D721Med (cell line): ENCODE measurements around the gene ZNF212.

ENCODE experiments used
- DNase-seq: peaks from one replicate; pipeline ENCODE4 v3.0.0; 2011; ENCODE audit warnings: low spot score; ENCODE audit not compliant: insufficient read length
- FAIRE-seq: peaks from 2 replicates; lab custom pipeline; 2011; peaks lifted over from hg19 to GRCh38; lab: Jason Lieb, UNC
- CTCF ChIP-seq: IDR thresholded peaks from 2 replicates; pipeline ENCODE4 v1.5.1; 2012; ENCODE audit warnings: mild to moderate bottlenecking, control low read depth; ENCODE audit not compliant: insufficient read depth; ENCODE audit errors: missing control alignments

Gene ZNF212

DNA sequence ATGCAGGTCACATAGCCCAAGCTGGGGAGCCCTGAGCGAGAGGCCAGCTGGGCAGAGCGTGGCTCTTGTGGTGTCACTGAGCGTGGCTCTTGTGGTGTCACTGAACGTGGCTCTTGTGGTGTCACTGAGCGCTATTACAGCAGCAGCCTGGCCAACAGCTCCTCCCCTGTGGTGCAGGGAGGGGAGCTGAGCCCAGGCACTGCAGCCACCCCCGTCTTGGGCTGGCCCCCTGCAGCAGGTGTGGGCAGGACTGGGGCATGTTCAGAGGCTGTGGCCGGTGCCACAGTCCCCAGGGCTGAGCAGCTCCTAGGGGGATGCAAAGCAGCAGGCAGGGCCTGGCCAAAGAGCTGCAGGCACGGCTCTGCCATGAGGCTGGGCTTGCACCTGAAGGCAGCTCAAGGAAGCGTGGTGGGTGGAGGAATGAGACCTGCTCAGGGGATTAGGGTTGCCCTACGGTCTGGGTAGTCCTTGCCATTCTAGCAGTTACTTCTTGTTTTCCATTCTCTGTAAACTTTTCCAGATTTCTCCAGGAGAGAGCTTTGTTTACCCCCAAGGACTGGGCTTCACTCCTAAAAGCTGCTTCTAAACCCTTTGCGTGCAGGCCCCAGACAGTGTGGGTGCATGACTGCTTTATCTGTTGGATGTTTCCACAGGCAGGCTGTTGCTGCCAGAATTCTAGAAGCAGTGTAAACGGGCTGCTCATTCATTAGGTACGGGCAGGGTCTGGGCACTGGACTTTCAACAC, 51.8 kb downstream of the ZNF212 start:
- TF ChIP-seq CTCF: no peak
- DNase-seq (no peak), FAIRE-seq (no peak)

DNA sequence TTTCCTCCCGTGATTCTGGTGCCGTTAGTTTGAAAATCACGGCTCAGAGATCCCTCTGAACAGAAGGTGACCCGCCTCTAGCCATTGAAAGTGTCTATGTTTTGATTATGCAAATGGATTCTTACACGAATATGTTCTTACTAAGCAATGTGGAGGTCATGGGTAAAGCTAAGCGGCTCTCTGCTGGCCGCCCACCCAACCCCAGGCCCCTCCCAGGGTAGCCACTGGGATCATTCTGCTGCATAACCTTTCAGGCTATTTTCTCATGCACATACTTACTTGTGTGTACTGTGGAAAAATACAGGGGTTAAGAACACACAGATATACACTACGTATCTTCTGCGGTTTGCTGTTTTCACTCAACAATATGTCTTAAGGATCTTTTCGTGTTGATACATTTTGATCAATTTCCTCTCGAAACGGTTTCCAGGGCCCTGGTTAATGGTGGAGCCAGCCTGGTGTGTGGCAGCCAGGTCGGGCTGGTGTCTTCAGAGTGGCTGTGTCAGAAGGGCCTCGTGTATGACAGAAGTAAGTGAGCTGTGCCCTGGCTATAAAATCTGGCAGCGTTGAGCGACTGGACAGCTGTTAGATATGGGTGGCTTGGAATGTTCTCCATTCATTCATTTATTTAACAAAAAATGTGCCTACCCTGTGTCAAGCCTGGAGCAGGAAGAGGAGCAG, 52.5 kb downstream of the ZNF212 start:
- FAIRE-seq: no peak
- DNase-seq: no peak
- no peak for TF ChIP-seq CTCF

DNA sequence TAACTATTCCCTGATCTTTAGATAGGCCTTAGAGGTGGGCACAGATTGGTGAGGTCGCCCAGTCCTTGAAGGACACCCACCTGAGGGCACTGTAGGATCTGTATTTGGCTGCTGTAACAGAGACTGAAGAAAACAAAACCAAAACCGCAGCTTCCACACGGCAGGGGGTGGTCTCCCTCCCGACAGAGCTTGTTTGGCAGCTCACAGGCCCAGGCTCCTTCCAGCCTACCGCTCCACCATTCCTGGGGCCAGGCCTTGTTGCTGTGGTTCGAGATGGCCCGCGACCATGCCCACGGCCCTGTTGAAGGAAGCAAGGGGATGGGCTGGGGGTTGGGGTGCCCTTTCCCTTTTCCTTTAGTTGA, 53.0 kb downstream of the ZNF212 start:
- FAIRE-seq (no peak), DNase-seq (no peak)
- TF ChIP-seq CTCF: no peak

DNA sequence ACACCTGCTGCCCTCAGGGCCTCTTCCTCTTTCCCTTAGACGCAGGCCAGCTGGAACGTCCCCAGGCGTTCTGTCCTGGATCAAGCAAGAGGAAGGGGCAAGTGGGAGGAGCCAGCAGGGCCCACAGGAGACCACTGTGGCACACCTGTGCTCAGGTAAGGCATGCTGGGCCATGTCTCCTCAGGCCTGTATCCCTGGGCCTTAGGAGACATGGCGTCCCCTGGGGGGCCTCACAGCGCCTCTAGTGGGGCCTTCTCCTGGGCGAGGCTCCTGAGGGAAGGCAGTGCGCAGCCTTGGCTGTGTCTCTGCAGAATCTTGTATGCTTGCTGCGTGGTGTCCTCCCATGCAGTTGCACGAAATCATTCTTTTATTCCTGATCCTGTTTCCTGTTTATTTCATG, 53.9 kb downstream of the ZNF212 start:
- DNase-seq (no peak), FAIRE-seq (no peak)
- TF ChIP-seq CTCF: no peak

DNA sequence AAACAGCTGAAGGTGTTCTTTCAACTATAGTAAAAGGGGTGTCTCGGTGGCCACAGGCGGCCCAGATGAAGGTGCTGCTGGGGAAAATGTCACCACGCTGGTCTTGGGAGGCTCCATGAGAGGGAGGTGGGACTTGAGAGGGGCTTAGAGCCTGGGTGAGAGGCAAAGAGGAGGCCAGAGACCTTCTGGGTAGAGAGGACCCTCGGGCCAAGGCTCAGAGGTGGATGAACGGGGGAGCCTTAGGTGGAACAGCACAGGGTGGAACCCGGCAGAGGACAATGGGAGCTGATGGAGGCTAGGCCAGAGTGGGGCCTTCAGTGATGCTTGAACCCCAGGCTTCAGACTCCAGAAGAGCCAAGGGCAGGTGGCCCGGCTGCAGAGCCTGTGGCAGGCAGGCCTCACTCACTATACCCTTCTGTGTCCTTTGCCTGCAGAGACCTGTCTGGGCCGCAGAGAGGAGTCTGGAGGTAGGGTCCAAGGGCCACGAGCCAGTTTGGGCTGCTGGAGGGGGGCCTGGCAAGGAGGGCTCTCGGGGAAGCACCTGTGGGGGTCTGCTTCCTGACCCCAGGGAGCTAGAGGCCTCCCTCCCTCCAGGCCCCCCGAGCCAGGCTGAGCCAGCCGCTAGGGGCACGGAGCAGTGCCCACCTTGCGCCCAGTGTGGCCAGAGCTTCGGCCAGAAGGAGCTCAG, 54.6 kb downstream of the ZNF212 start:
- DNase-seq (no peak), FAIRE-seq (no peak)
- TF ChIP-seq CTCF: no peak

- DNase-seq (no peak), FAIRE-seq (no peak)
- TF ChIP-seq CTCF: no peak
Observed at GRCh38 chr7:149294634-149295480, 55.4 kb downstream of the ZNF212 start.
